ENCODE data around the gene HDAC9.

DNA sequence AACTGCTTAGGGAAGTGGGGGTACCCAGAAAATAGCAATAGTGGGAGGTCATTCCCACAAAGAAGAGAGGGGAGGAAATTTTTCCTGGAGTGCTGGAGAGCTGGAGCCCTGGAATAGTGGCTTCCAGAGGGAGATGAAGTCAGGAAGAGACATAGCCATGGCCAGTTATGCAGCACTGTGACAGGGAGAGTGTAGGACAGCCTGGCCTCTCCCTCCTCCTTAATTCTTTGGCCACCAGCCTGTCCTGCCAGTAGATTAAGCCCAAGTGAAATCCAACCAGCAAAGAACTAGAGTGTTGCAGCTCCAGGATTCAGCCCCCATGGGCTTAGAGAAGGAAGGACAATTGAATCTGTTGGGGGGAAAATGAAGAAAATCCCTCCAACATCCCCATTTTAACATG, 130.5 kb downstream of the HDAC9 start:
- TF ChIP-seq, protein P1, sequence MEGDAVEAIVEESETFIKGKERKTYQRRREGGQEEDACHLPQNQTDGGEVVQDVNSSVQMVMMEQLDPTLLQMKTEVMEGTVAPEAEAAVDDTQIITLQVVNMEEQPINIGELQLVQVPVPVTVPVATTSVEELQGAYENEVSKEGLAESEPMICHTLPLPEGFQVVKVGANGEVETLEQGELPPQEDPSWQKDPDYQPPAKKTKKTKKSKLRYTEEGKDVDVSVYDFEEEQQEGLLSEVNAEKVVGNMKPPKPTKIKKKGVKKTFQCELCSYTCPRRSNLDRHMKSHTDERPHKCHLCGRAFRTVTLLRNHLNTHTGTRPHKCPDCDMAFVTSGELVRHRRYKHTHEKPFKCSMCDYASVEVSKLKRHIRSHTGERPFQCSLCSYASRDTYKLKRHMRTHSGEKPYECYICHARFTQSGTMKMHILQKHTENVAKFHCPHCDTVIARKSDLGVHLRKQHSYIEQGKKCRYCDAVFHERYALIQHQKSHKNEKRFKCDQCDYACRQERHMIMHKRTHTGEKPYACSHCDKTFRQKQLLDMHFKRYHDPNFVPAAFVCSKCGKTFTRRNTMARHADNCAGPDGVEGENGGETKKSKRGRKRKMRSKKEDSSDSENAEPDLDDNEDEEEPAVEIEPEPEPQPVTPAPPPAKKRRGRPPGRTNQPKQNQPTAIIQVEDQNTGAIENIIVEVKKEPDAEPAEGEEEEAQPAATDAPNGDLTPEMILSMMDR (tag by site-specific recombination; IDR thresholded peaks at IDR 0.05) = no peak
- no peak for TF ChIP-seq ZNF214 (tag by site-specific recombination; IDR thresholded peaks at IDR 0.05; ENCODE audit: borderline replicate concordance)
- no peak for TF ChIP-seq ZNF274 (IDR thresholded peaks at IDR 0.05; ENCODE audit: low read length)
- no peak for TF ChIP-seq ZNF274 (tag by site-specific recombination; IDR thresholded peaks at IDR 0.05; ENCODE audit: borderline replicate concordance)
- no peak for TF ChIP-seq IKZF3 (tag by site-specific recombination; IDR thresholded peaks at IDR 0.05)
- TF ChIP-seq SP2 (tag by site-specific recombination; IDR thresholded peaks at IDR 0.05) = no peak
- no peak for TF ChIP-seq ZNF121 (tag by site-specific recombination; IDR thresholded peaks at IDR 0.05)
- TF ChIP-seq, protein P2, sequence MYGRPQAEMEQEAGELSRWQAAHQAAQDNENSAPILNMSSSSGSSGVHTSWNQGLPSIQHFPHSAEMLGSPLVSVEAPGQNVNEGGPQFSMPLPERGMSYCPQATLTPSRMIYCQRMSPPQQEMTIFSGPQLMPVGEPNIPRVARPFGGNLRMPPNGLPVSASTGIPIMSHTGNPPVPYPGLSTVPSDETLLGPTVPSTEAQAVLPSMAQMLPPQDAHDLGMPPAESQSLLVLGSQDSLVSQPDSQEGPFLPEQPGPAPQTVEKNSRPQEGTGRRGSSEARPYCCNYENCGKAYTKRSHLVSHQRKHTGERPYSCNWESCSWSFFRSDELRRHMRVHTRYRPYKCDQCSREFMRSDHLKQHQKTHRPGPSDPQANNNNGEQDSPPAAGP (tag by site-specific recombination; IDR thresholded peaks at IDR 0.05) = no peak
- no peak for TF ChIP-seq GLI4 (tag by site-specific recombination; IDR thresholded peaks at IDR 0.05)
- TF ChIP-seq GLIS1 (tag by site-specific recombination; IDR thresholded peaks at IDR 0.05) = no peak
- no peak for TF ChIP-seq ZNF133 (tag by site-specific recombination; IDR thresholded peaks at IDR 0.05)
- TF ChIP-seq, protein P3, sequence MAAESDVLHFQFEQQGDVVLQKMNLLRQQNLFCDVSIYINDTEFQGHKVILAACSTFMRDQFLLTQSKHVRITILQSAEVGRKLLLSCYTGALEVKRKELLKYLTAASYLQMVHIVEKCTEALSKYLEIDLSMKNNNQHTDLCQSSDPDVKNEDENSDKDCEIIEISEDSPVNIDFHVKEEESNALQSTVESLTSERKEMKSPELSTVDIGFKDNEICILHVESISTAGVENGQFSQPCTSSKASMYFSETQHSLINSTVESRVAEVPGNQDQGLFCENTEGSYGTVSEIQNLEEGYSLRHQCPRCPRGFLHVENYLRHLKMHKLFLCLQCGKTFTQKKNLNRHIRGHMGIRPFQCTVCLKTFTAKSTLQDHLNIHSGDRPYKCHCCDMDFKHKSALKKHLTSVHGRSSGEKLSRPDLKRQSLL (tag by site-specific recombination; IDR thresholded peaks at IDR 0.05) = no peak
- no peak for TF ChIP-seq ZNF223 (tag by site-specific recombination; IDR thresholded peaks at IDR 0.05)
- TF ChIP-seq, protein P4, sequence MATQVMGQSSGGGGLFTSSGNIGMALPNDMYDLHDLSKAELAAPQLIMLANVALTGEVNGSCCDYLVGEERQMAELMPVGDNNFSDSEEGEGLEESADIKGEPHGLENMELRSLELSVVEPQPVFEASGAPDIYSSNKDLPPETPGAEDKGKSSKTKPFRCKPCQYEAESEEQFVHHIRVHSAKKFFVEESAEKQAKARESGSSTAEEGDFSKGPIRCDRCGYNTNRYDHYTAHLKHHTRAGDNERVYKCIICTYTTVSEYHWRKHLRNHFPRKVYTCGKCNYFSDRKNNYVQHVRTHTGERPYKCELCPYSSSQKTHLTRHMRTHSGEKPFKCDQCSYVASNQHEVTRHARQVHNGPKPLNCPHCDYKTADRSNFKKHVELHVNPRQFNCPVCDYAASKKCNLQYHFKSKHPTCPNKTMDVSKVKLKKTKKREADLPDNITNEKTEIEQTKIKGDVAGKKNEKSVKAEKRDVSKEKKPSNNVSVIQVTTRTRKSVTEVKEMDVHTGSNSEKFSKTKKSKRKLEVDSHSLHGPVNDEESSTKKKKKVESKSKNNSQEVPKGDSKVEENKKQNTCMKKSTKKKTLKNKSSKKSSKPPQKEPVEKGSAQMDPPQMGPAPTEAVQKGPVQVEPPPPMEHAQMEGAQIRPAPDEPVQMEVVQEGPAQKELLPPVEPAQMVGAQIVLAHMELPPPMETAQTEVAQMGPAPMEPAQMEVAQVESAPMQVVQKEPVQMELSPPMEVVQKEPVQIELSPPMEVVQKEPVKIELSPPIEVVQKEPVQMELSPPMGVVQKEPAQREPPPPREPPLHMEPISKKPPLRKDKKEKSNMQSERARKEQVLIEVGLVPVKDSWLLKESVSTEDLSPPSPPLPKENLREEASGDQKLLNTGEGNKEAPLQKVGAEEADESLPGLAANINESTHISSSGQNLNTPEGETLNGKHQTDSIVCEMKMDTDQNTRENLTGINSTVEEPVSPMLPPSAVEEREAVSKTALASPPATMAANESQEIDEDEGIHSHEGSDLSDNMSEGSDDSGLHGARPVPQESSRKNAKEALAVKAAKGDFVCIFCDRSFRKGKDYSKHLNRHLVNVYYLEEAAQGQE (tag by site-specific recombination; IDR thresholded peaks at IDR 0.05) = no peak
